GM12873 (cell line): ENCODE measurements around the gene BDKRB1.

Source experiments
- TF ChIP-seq, protein P1 (sequence below): IDR thresholded peaks from 2 replicates; pipeline ENCODE4 v1.5.1; 2012; ENCODE audit warnings: low read depth, mild to moderate bottlenecking, moderate library complexity, low read length, control low read depth; ENCODE audit not compliant: insufficient read depth; ENCODE audit errors: missing control alignments

Gene BDKRB1

DNA sequence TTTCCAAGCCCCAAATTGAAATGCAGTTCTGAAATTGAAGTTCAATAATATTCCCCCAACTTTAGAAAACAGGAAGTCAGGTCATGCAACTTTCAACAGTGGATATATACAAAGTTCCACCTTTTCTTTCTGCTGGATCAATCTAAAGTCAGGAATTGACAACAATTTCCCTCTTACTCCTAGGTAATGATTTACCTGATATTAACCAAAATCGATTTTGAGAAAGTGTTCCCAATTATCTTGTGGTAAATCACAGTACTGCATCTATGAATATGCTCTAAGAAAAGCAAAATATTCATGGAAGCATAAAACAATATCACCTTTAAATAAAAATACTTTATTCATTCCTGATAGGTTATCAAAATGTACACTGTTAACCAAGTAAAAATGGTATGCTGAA lies 28.4 kb downstream of the BDKRB1 start:
- TF ChIP-seq, protein P1, sequence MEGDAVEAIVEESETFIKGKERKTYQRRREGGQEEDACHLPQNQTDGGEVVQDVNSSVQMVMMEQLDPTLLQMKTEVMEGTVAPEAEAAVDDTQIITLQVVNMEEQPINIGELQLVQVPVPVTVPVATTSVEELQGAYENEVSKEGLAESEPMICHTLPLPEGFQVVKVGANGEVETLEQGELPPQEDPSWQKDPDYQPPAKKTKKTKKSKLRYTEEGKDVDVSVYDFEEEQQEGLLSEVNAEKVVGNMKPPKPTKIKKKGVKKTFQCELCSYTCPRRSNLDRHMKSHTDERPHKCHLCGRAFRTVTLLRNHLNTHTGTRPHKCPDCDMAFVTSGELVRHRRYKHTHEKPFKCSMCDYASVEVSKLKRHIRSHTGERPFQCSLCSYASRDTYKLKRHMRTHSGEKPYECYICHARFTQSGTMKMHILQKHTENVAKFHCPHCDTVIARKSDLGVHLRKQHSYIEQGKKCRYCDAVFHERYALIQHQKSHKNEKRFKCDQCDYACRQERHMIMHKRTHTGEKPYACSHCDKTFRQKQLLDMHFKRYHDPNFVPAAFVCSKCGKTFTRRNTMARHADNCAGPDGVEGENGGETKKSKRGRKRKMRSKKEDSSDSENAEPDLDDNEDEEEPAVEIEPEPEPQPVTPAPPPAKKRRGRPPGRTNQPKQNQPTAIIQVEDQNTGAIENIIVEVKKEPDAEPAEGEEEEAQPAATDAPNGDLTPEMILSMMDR, result no peak

DNA sequence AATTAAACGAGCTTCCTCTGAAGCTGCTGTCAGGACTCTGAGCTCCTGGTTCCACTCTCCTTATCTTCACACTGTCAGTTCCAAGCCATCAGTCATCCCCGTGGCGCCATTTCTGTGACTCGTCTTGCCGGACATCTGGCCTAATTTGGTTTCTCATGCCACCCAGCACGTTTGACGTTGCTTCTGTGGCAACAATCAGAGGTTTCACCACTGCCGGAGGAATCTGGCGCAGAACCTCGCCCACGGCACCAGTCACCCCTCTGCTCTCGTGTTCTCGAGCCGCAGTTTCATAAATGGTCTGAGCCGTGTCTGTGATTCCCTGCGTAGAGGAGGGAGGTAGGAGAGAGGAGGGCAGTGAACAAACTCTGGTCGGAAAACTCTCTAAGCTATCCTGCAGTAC lies 29.7 kb downstream of the BDKRB1 start:
- TF ChIP-seq, protein P1, result no peak

DNA sequence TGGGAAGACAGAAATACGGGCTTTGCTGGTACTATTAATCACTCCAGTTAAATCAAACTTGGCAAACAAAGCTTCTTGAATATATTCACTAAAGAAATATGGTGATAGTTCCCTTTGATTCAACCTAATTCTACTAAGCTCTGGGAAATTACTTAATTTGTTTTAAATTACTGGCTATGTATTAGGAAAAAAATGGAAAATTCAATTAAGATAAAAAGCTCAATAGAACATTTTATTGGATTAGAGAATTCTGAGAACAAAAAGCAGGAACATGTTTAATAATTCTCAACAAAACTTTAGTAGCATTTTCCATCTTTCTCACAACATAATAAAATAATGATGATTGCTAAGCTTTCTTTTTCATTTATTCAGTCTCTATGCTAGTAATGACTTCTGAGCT lies 30.2 kb downstream of the BDKRB1 start:
- TF ChIP-seq, protein P1, result no peak

DNA sequence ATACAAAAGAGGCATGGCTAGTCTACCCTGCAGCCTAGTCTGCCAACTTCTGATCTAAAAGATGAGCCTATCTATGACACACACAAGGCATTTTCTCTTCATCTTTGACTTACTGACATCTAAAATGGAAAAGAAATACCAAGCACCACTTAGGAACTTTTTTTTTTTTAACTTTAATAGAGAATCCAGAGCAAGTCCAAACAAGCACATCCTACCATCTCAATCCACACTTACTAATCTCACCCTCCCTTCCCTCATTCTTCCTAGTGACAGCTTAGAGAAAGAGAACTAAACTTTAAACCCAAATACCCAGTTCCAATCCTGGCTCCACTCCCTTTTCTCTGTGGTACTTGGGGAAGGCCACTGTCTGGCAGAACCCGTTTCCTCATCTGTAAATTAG lies 31.8 kb downstream of the BDKRB1 start:
- TF ChIP-seq, protein P1, result no peak

DNA sequence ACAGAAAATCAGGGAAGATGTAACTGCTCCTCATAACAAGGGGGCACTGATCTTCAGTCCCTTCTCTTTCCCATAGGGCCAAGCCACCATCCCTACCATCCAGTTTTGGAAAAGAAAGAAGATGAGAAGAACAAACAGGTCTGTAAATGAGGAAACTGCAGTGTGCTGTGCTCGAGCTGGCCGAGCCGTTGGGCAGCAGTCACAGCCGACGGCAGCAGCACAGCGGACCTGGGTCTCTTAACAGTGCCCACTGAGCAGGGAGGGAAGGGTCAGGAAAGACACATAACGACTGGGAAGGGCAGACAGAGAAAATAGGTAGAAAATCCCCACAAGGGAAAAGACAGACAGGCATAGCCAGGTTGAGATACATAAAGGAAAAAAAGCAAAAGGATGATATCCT lies 38.2 kb downstream of the BDKRB1 start:
- TF ChIP-seq, protein P1, result no peak

DNA sequence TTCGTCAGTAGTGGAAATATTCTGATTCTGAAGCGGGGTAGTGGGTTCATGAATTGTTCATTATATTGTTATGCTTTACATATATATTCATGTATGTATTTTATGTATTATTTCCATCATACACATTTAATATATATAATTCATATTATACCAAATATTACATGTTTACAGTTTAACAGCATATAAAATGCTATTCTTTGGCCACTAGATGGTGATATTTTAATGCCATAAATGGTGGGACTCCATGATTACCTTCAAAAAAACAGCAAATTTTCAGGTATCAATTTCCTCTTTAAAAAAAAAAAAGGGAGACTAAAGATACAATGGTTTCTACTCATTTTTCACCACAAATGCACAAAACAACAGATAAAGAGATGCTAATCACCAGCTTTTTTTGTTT lies 41.0 kb downstream of the BDKRB1 start:
- TF ChIP-seq, protein P1, result no peak

DNA sequence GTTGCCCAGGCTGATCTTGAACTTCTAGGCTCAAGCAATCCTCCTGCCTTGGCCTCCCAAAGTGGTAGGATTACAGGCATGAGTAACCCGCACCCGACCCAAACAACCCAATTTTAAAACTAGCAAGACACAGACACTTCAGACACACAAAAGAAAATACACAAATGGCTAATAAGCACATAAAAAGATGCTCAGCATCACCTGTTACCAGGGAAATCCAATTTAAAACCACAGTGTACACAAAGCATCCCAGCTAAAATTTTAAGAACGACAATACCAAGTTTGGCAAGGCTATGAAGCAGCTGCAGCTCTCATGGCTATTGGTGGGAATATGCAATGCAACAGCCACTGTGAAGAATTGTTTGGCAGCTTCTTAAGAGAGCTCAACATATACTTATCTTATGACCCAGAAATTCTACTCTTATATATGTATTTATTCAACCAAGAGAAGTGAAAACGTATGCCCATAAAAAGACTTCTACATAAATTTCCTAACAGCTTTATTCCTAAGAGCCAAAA lies 42.0 kb downstream of the BDKRB1 start:
- TF ChIP-seq, protein P1, result no peak
